IPS-18c (cell line): ENCODE results near the gene HRH1.

ENCODE experiments used
- H3K4me3 ChIP-seq: 2 replicates; pipeline ENCODE4 v1.7.0; 2013; ENCODE audit warnings: low read depth, mild to moderate bottlenecking, low read length, moderate library complexity; ENCODE audit not compliant: insufficient read depth
- H3K9me3 ChIP-seq: one replicate; pipeline ENCODE4 v1.6.1; 2013; ENCODE audit warnings: mild to moderate bottlenecking, low read length, moderate library complexity; ENCODE audit not compliant: control insufficient read depth, insufficient read depth

The HRH1 gene

DNA sequence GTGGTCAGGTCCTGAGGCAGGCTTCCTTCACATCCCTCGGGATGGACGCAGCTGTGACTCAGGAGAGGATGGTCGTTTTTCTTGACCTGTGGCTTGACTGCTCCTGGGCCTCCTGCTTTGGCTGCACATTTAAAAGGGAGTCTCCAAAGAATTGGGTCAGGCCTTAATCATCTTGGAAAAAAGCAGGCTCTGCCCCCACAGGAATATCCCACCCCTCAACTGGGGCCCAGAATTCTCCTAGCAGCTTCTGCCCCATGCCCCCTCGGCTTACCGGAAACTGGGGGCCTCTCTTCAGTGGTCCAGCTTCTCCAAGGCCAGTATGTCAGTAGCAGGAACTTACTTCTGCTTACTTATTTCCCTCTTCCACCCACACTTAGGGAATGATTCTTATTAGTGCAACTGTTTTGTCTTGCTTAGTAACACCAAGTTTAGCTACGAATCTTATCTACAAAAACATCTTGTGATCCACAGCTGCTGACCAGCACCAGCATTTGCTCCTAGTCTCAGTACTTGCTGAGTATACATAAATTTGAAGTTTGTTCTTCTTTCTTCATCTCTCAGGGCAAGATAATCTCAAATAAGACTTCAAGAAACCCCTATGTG lies 153.6 kb downstream of the HRH1 start:
- no peak overlapping the region for H3K4me3 ChIP-seq
- H3K9me3 ChIP-seq: no peaks in the 10 kb centered on the region

DNA sequence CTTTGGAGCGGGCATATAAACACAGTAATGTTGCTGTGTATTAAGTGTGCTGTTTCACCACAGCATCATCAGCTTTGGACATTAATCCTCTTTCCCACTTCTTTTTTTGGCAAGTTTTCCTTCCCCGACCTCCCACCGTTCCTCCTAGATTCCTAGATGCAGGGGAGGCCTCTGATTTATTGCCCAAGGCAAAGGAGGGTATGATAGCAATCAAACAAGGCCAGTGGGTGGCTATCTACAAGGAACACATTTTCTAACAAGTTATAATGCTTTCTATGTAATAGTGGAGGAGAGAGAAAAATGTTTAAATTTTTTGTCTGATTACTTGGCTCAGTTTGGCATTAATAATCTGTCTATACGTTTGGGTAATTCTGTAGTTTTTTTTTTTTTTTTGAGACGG lies 156.0 kb downstream of the HRH1 start:
- Histone ChIP-seq H3K4me3 (no peak overlapping the region), H3K9me3 (no peaks in the 10 kb centered on the region)

DNA sequence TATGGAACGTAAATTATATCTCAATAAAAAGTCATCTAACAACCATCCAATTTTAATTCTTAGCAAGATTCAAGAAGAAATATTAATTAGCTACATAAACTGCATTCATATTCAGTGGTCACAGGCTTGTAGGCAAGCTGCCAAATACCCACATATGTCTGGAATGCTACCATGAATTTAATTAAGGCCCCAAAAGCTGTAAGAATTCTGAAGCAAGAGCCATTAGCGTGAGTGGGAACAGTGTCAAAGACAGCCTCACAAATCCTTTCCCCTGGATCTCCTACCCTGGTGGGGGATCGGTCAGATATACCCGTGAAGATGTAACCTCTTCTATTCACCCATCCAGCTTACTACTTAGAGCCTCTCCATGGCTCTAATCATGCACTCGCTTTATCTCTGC lies 157.9 kb downstream of the HRH1 start:
- H3K9me3 ChIP-seq: no peaks in the 10 kb centered on the region

More for the DNA sequence above, 157.9 kb downstream of the HRH1 start:
- no peak overlapping the region for H3K4me3 ChIP-seq
